CD4-positive, alpha-beta T cell (primary cell): ENCODE data around the gene FCHO2. TPM values are rescaled to one million over a fixed set of nuclear protein-coding genes. Genes with fewer than 3 reads are reported as not detected.
"Not testable (repeated sequence)": the region's sequence is repeated elsewhere in the genome, so short reads cannot be mapped to it uniquely, and the experiment has no call there.

Source experiments
- ATAC-seq: fragments of 200-7000 bp; cut with Tn5 transposase; one replicate; pipeline ENCODE4 v1.10.0; 2022; ENCODE audit warnings: mild to moderate bottlenecking; ENCODE audit not compliant: poor library complexity
- CTCF ChIA-PET: fragments of 350-600 bp; sonication (Branson Sonifier 250); formaldehyde crosslinking; loops from one replicate; lab custom pipeline; 2021; ENCODE audit warnings: antibody characterized with exemption, inconsistent platforms; lab: Charles Lee
- POLR2A ChIA-PET: fragments of 350-600 bp; sonication (Branson Sonifier 250); formaldehyde crosslinking; loops from one replicate; lab custom pipeline; 2021; ENCODE audit warnings: antibody characterized with exemption, inconsistent platforms; lab: Charles Lee
- DNase-seq, 14 experiments: peaks; one replicate each; pipeline ENCODE4 v3.0.0-alpha.2; 2013 to 2020; ENCODE audit warnings: mixed read lengths in 2 of 14
- H3K27ac ChIP-seq, 2 donors: one replicate each; pipeline versions ENCODE4 v1.5.1 to v1.7.0; 2013; ENCODE audit warnings: low read length in 2 of 2, low read depth in 1 of 2, mild to moderate bottlenecking in 1 of 2
- H3K27me3 ChIP-seq, 2 experiments: 1 replicate in 1 of 2; 2 replicates in 1 of 2; pipeline versions ENCODE4 v1.6.1 to v1.7.0; 2013; ENCODE audit warnings: low read length in 2 of 2, control low read depth in 1 of 2, mild to moderate bottlenecking in 1 of 2, moderate library complexity in 1 of 2; ENCODE audit not compliant: insufficient read depth in 2 of 2, control insufficient read depth in 1 of 2
- H3K36me3 ChIP-seq: one replicate; pipeline ENCODE4 v1.6.1; 2013; ENCODE audit warnings: low read length, control low read depth; ENCODE audit not compliant: insufficient read depth
- H3K4me1 ChIP-seq: one replicate; pipeline ENCODE4 v1.6.1; 2013; ENCODE audit warnings: low read length, control low read depth; ENCODE audit not compliant: insufficient read depth
- H3K4me3 ChIP-seq: one replicate; pipeline ENCODE4 v1.5.1; 2013; ENCODE audit warnings: mild to moderate bottlenecking, low read length, moderate library complexity
- H3K9me3 ChIP-seq, 2 experiments: 1 replicate in 1 of 2; 2 replicates in 1 of 2; pipeline versions ENCODE4 v1.6.1 to v1.7.0; 2013; ENCODE audit warnings: low read length in 2 of 2, mild to moderate bottlenecking in 2 of 2, control low read depth in 1 of 2, moderate library complexity in 1 of 2; ENCODE audit not compliant: control insufficient read depth in 1 of 2, insufficient read depth in 1 of 2
- H3K27ac Mint-ChIP-seq: one replicate; pipeline ENCODE4 v1.8.0; 2020; ENCODE audit warnings: mixed read lengths
- H3K27me3 Mint-ChIP-seq: one replicate; pipeline ENCODE4 v1.8.0; 2021; ENCODE audit warnings: mixed read lengths
- H3K36me3 Mint-ChIP-seq: one replicate; pipeline ENCODE4 v1.8.0; 2021; ENCODE audit warnings: low read depth, mixed read lengths
- H3K4me1 Mint-ChIP-seq: one replicate; pipeline ENCODE4 v1.8.0; 2021; ENCODE audit warnings: low read depth, mixed read lengths
- H3K4me3 Mint-ChIP-seq: one replicate; pipeline ENCODE4 v1.8.0; 2020; ENCODE audit warnings: mild to moderate bottlenecking, mixed read lengths
- H3K9me3 Mint-ChIP-seq: one replicate; pipeline ENCODE4 v1.8.0; 2020; ENCODE audit warnings: mixed read lengths
- intact Hi-C, 2 experiments: fragments of 100-400 bp; cut with DNase I in 1 of 2; cut with micrococcal nuclease in 1 of 2; formaldehyde crosslinking; loops; one replicate each; pipeline versions ENCODE4 v1.15.1 to v1.9.0; 2023 to 2025; cut with DNase I, micrococcal nuclease
- total RNA-seq, 174 experiments: library from RNA in 2 of 174; stranded (reverse) in 2 of 174; gene quantifications; one replicate each; pipeline ENCODE4 v1.2.3 and lab custom pipeline; 2021 to 2026
- TF ChIP-seq, protein P1 (sequence below): fragments of 200-600 bp; IDR thresholded peaks from one replicate; pipeline ENCODE4 v1.8.0; 2022; ENCODE audit warnings: antibody characterized with exemption, mild to moderate bottlenecking

Gene FCHO2
- total RNA-seq, 2 experiments from 2014 or later = 2.0 to 2.6 TPM

DNA sequence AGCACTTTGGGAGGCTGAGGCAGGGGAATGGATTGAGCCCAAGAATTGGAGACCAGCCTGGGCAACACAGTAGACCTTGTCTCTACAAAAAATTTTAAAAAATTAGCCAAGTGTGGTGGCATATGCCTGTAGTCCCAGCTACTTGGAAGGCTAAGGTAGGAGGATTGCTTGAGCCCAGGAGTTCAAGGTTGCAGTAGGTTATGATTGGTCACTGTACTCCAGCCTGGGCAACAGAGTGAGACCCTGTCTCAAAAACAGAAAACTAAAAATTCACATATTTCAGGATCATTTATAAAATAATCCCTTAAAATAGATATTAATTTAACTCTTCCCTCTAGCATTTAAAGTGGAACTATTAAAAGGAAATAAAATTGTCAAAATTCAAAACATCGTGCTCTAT, 3.4 kb downstream of the FCHO2 start:
- Histone ChIP-seq H3K4me1 (peaks cover 11% of the 10 kb centered on the region), H3K4me3 (no peak overlapping the region), H3K27ac (no peak overlapping the region), H3K9me3 (peaks cover 0 to 6% of the 10 kb centered on the region in 2 experiments), H3K27me3 (peaks cover 0 to 33% of the 10 kb centered on the region in 2 experiments), H3K36me3 (no peaks in the 10 kb centered on the region)
- H3K27ac Mint-ChIP-seq = no peak overlapping the region
- TF ChIP-seq, protein P1, sequence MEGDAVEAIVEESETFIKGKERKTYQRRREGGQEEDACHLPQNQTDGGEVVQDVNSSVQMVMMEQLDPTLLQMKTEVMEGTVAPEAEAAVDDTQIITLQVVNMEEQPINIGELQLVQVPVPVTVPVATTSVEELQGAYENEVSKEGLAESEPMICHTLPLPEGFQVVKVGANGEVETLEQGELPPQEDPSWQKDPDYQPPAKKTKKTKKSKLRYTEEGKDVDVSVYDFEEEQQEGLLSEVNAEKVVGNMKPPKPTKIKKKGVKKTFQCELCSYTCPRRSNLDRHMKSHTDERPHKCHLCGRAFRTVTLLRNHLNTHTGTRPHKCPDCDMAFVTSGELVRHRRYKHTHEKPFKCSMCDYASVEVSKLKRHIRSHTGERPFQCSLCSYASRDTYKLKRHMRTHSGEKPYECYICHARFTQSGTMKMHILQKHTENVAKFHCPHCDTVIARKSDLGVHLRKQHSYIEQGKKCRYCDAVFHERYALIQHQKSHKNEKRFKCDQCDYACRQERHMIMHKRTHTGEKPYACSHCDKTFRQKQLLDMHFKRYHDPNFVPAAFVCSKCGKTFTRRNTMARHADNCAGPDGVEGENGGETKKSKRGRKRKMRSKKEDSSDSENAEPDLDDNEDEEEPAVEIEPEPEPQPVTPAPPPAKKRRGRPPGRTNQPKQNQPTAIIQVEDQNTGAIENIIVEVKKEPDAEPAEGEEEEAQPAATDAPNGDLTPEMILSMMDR = no peak
- H3K4me1 Mint-ChIP-seq = peaks cover 18% of the 10 kb centered on the region
- ChIA-PET CTCF (no interaction called here), POLR2A (no interaction called here)
- peaks cover 14% of the 10 kb centered on the region for H3K36me3 Mint-ChIP-seq
- no peak for ATAC-seq
- peaks cover 61% of the 10 kb centered on the region for H3K27me3 Mint-ChIP-seq
- H3K4me3 Mint-ChIP-seq = no peak overlapping the region
- intact Hi-C loops = loop anchor here (5.0 to 10.0 kb wide), 6 partner anchors 114 to 644 kb away; partner anchors contain the start of gene TNPO1 (in 1 of the 2)
- DNase-seq = no peak
- H3K9me3 Mint-ChIP-seq = no peaks in the 10 kb centered on the region

DNA sequence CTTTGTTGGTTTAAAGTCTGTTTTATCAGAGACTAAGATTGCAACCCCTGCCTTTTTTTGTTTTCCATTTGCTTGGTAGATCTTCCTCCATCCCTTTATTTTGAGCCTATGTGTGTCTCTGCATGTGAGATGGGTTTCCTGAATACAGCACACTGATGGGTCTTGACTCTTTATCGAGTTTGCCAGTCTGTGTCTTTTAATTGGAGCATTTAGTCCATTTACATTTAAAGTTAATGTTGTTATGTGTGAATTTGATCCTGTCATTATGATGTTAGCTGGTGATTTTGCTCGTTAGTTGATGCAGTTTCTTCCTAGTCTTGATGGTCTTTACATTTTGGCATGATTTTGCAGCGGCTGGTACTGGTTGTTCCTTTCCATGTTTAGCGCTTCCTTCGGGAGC, 18.6 kb downstream of the FCHO2 start:
- CTCF ChIA-PET, POLR2A ChIA-PET, H3K9me3 Mint-ChIP-seq, ATAC-seq, H3K36me3 Mint-ChIP-seq, H3K27me3 ChIP-seq, H3K4me3 ChIP-seq, H3K4me1 ChIP-seq, H3K9me3 ChIP-seq, H3K27ac Mint-ChIP-seq, intact Hi-C loops, H3K36me3 ChIP-seq, H3K4me3 Mint-ChIP-seq, H3K4me1 Mint-ChIP-seq, DNase-seq, H3K27ac ChIP-seq: not testable (repeated sequence)
- peaks cover 20% of the 10 kb centered on the region for H3K27me3 Mint-ChIP-seq

DNA sequence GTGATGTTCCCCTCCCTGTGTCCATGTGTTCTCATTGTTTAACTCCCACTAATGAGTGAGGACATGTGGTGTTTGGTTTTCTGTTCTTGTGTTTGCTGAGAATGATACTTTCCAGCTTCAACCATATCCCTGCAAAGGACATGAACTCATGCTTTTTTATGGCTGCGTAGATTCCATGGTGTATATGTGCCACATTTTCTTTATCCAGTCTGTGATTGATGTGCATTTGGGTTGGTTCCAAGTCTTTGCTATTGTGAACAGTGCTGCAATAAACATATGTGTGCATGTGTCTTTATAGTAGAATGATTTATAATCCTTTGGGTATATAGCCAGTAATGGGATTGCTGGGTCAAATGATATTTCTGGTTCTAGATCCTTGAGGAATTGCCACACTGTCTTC, 21.0 kb downstream of the FCHO2 start:
- H3K27me3 ChIP-seq, intact Hi-C loops, H3K9me3 ChIP-seq, H3K4me3 ChIP-seq, H3K4me1 ChIP-seq, H3K27ac ChIP-seq, H3K4me1 Mint-ChIP-seq, ATAC-seq, H3K36me3 ChIP-seq, POLR2A ChIA-PET, DNase-seq, H3K4me3 Mint-ChIP-seq, H3K27ac Mint-ChIP-seq, H3K9me3 Mint-ChIP-seq, H3K36me3 Mint-ChIP-seq: not testable (repeated sequence)
- peaks cover 20% of the 10 kb centered on the region for H3K27me3 Mint-ChIP-seq
- CTCF ChIA-PET = interaction anchor here (1.4 kb wide), 1 partner anchor 11 kb away, joined by 3 read pairs; no protein-coding TSS in a partner anchor

DNA sequence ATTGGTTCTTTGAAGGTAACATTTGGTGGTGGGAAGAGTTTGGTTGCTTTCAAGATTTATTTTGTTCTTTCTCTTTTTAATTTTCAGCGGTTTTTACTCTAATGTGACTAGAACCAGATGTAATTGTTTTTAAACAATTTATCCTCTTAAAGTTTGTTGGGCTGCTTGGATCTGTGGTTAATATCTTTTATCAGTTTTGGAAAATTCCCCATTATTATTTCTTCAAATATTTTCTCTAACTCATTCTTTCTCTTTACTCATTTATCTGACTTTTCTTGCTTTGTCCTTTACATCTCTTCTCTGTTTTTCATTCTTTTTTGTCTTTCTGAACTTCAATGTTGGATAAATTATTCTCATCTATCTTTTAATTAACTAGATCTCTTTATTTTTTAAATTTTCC, 29.9 kb downstream of the FCHO2 start:
- Mint-ChIP-seq H3K36me3 (peaks cover 4% of the 10 kb centered on the region), H3K27me3 (peaks cover 25% of the 10 kb centered on the region), H3K4me1 (no peaks in the 10 kb centered on the region), H3K9me3 (no peaks in the 10 kb centered on the region), H3K4me3 (no peak overlapping the region), H3K27ac (no peak overlapping the region)
- Histone ChIP-seq H3K36me3 (no peaks in the 10 kb centered on the region), H3K4me3 (no peak overlapping the region), H3K27me3 (no peaks in the 10 kb centered on the region), H3K4me1 (no peaks in the 10 kb centered on the region), H3K9me3 (no peaks in the 10 kb centered on the region), H3K27ac (no peak overlapping the region)
- intact Hi-C loops = no loop called here
- TF ChIP-seq, protein P1 = no peak
- DNase-seq = no peak
- ChIA-PET POLR2A (interaction anchor here (0.7 kb wide), 1 partner anchor 532 kb away, joined by 3 read pairs; no protein-coding TSS in a partner anchor), CTCF (no interaction called here)
- no peak for ATAC-seq
